ENCODE measurements around the gene OXSR1.
A peak's percentile ranks its signal among the peaks of the same experiment; 100 is the strongest.
"Not testable (repeated sequence)": the region's sequence is repeated elsewhere in the genome, so short reads cannot be mapped to it uniquely, and the experiment has no call there.

Gene OXSR1

GRCh38 chr3:38128303-38128655 lies 37.1 kb upstream of the OXSR1 start:
- DNase-seq = peak; percentile 38

DNA sequence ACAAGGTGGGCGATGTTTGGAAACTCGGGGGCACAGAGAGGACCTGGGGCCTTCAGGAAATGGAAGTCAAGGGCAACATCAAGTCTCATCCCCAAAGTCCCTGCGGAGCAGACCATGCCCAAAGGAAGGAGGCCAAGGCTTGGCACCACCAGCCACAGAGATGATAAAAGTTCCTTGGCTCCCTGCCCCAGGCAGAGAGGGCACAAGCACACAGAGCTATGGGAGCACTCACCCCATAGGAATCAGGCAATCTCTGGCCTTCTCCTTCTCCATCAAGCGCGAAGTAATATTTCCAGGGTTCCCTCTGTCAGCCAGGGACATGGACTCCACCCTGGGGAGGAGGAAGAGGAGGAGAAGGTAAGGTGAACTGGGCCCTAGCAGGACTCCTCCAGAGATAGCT lies 36.3 kb upstream of the OXSR1 start:
- DNase-seq = peak; percentile 48

GRCh38 chr3:38130631-38131065 lies 34.7 kb upstream of the OXSR1 start:
- DNase-seq = peak; percentile 49

GRCh38 chr3:38131621-38132369 lies 33.5 kb upstream of the OXSR1 start:
- peak; percentile 57 for DNase-seq

DNA sequence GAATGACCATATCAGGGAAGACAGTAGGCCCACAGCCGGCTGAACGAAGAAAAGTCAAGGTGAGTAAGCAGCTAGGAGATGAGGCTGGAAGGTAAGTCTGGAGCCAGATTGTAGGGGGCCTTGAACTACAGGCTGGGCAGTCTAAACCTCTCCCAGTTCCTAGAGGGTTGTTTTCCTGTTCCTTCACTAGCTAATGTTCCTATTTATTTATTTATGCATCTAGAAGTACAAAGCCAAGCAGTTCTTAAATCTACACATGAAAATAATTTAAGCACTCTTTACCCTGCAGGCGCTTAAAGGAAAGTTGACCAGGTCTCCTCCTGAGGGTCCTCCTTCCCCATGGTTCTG lies 32.2 kb upstream of the OXSR1 start:
- no peak for DNase-seq

GRCh38 chr3:38133557-38134405 lies 31.6 kb upstream of the OXSR1 start:
- DNase-seq = peak; percentile 37

GRCh38 chr3:38134517-38135143 lies 30.7 kb upstream of the OXSR1 start:
- DNase-seq = not testable (repeated sequence)

GRCh38 chr3:38135621-38136277 lies 29.6 kb upstream of the OXSR1 start:
- DNase-seq = not testable (repeated sequence)

DNA sequence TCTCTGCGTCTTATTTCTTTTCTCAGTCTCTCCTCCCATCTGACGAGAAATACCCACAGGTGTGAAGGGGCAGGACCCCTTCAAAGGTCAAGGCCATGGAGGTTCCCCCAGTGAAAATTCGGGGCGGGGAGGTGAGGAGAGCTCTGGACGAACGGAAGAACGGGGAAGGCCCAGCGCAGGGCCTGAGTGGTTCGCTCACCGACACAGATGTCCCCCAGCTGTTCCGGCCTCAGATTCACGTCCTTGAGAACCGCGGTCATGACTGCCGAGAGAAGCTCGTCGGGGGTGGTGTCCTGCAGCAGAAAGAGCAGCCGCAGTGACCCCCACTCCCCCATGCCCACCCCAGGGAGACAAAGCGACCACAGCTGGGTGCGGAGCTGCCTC lies 29.0 kb upstream of the OXSR1 start:
- DNase-seq = peak; percentile 70

DNA sequence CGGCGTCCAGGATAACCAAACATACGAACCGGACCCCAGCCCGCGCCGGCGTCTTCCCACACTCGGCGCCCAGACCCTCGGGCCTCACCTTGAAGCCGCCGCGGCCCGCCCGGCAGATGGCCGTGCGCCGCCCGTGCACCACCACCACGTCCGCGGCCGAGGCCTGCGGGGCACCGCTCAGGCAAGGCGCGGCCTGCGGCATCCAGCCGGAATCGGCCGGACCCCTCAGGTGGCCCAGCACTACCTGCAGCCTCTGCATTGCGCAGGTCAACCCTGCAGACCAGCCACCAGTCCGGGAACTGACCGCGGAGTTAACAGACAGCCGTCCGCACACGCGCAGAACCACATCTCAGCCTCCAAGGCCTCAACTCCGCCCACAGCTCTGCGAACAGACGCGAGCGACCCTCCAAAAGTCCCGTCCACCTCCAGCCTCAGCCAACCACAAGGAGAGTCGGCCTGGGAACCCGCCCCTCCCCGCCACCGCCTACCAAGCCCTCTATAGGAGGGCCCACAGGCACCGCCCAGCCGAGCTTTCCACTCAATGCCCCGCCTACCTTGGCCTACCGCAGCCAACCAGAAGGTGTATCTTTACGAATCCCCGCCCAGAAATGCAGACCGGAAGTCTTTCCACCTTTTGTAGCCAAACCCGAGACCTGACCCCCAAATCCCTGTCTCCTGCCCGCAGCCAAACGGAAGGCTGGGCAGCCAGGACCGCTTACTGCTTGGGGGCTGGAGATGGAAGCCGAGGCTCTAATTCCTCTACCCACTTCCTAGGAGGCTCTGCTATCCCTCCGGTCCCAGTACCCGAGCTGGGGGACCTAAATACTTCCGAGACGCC lies 28.3 kb upstream of the OXSR1 start, which contains the start of gene ACAA1:
Gene ACAA1, minus strand, starts transcription at position 351 of the 838 bp plus-strand sequence. Its CDS starts 92 bp downstream, at position 259.
- DNase-seq = peak; percentile 98

DNA sequence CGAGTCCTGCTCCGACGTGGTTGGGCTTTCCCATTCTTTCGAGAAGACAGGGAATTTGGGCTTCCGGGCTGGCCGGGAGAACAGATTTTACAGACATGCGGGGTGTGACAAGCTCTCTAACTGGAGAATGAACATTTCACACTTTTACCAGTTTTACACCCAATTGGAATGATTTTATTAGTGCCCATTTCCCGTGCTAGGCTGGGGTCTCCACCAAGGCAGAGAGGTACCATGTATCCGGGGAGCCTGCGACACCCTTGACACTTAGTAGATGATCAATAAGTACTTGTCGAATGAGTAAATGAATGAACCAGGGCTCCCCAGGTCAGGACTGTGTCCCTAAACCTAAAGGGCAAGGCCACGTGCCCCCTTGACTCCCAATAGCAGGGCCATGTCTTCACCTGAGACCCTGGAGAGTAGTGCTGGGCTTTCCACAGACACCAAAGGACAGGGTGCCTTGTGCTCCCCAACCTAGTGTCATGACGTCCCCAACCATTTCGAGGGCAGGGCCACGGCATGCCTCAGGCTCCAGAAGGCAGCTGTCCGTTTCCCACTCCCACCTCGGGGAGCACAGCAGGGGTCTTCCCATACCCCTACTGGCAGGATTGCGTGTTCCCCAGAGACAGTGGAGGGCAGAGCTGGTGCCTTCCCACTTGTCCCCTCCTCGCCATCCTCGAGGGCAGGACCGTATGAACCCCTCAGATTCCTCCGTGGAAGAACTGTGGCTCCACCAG lies 27.6 kb upstream of the OXSR1 start:
- DNase-seq = peak; percentile 78

GRCh38 chr3:38138349-38139190 lies 26.8 kb upstream of the OXSR1 start, which contains the start of gene MYD88:
TSS of gene MYD88 (plus strand) at chr3:38138661. CDS start at chr3:38138701, 40 bp downstream.
- peak; percentile 93 for DNase-seq

DNA sequence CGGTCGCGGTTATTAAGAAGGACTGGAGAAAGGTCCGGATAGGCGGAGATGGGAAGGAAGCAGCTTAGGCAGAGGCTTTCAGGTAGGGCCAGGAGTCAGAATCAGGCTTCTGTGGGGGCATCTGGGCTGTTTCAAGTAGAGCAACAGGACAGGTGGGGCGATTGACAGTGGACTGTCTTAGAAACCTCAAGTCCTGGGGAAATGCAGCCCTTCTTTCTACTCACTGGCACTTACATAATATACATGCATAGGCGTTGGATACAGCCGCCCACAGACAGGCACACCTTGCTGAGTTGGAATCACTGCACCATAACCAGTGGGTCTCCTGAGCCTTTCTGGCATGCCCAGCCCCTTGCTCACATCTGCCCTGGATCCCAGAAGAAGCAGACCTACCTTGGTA lies 26.1 kb upstream of the OXSR1 start:
- DNase-seq = no peak

DNA sequence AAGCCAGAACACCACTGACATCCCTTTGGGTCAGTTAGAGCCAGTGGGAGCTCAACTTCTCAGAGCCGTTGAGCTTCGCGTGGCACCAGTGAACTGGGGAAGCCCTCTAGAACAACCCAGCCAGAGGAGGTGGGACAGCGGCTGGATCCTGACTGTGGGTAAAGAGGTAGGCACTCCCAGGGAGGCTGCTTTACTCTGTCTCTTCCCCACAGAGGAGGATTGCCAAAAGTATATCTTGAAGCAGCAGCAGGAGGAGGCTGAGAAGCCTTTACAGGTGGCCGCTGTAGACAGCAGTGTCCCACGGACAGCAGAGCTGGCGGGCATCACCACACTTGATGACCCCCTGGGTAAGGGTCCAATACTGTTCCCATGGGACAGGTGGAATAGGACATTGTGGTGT lies 25.7 kb upstream of the OXSR1 start:
- no peak for DNase-seq

- DNase-seq = no peak
These were observed 24.8 kb upstream of the OXSR1 start for GRCh38 chr3:38140326-38141172.

DNA sequence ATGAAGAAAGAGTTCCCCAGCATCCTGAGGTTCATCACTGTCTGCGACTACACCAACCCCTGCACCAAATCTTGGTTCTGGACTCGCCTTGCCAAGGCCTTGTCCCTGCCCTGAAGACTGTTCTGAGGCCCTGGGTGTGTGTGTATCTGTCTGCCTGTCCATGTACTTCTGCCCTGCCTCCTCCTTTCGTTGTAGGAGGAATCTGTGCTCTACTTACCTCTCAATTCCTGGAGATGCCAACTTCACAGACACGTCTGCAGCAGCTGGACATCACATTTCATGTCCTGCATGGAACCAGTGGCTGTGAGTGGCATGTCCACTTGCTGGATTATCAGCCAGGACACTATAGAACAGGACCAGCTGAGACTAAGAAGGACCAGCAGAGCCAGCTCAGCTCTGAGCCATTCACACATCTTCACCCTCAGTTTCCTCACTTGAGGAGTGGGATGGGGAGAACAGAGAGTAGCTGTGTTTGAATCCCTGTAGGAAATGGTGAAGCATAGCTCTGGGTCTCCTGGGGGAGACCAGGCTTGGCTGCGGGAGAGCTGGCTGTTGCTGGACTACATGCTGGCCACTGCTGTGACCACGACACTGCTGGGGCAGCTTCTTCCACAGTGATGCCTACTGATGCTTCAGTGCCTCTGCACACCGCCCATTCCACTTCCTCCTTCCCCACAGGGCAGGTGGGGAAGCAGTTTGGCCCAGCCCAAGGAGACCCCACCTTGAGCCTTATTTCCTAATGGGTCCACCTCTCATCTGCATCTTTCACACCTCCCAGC lies 24.0 kb upstream of the OXSR1 start:
- DNase-seq = no peak

DNA sequence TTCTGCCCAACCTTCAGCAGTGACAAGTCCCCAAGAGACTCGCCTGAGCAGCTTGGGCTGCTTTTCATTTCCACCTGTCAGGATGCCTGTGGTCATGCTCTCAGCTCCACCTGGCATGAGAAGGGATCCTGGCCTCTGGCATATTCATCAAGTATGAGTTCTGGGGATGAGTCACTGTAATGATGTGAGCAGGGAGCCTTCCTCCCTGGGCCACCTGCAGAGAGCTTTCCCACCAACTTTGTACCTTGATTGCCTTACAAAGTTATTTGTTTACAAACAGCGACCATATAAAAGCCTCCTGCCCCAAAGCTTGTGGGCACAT lies 23.4 kb upstream of the OXSR1 start:
- DNase-seq = no peak

GRCh38 chr3:38142959-38143358 lies 22.4 kb upstream of the OXSR1 start:
- DNase-seq = no peak

- no peak for DNase-seq
These were observed 21.8 kb upstream of the OXSR1 start for GRCh38 chr3:38143511-38143910.

Data from activated CD8-positive, alpha-beta memory T cell treated with anti-CD3 and anti-CD28 coated beads for 24 hours (primary cell).